Esophagus muscularis mucosa (tissue), 4 donors: ENCODE data around the gene POMC. TPM values are rescaled to one million over a fixed set of nuclear protein-coding genes. Genes with fewer than 3 reads are reported as not detected.

Source experiments
- DNase-seq: peaks from one replicate; pipeline ENCODE4 v3.0.0-alpha.2; 2017; ENCODE audit errors: extremely low spot score
- H3K27ac ChIP-seq, 4 donors: fragments of 200-600 bp; sonication (generic); replicated peaks in 1 of 4; 1 replicate in 3 of 4; 2 replicates in 1 of 4; pipeline ENCODE4 v1.5.1; 2016 to 2019; ENCODE audit warnings: mild to moderate bottlenecking in 1 of 4
- H3K27me3 ChIP-seq, 4 donors: fragments of 200-600 bp; sonication (generic); one replicate each; pipeline versions ENCODE4 v1.5.1 to v1.6.0; 2016 to 2019
- H3K36me3 ChIP-seq, 4 donors: fragments of 200-600 bp; sonication (generic); one replicate each; pipeline ENCODE4 v1.5.1; 2016 to 2019
- H3K4me1 ChIP-seq, 4 donors: fragments of 200-600 bp; sonication (generic); one replicate each; pipeline ENCODE4 v1.5.1; 2016 to 2019
- H3K4me3 ChIP-seq, 4 donors: fragments of 200-600 bp; sonication (generic); 1 replicate in 2 of 4; 2 replicates in 2 of 4; pipeline ENCODE4 v1.5.1; 2016 to 2019; ENCODE audit warnings: mild to moderate bottlenecking in 4 of 4, moderate library complexity in 1 of 4
- H3K9me3 ChIP-seq, 4 donors: fragments of 200-600 bp; sonication (generic); 1 replicate in 3 of 4; 2 replicates in 1 of 4; pipeline ENCODE4 v1.5.1; 2016 to 2019
- CTCF ChIP-seq, 3 experiments: fragments of 200-600 bp in 2 of 3; fragments of 450-650 bp in 1 of 3; sonication (generic) in 2 of 3; IDR thresholded peaks; one replicate each; pipeline ENCODE4 v1.5.1; 2017 to 2019; ENCODE audit warnings: antibody characterized with exemption in 3 of 3, mild to moderate bottlenecking in 2 of 3, moderate library complexity in 1 of 3
- EP300 ChIP-seq: sonication (generic); formaldehyde crosslinking; IDR thresholded peaks from one replicate; pipeline ENCODE4 v1.6.1; 2017; ENCODE audit warnings: antibody characterized with exemption
- POLR2A ChIP-seq: fragments of 450-650 bp; IDR thresholded peaks from one replicate; pipeline ENCODE4 v1.6.1; 2017; ENCODE audit warnings: antibody characterized with exemption, moderate library complexity, mild to moderate bottlenecking, low read depth
- POLR2AphosphoS5 ChIP-seq, 2 donors: sonication (generic); formaldehyde crosslinking; IDR thresholded peaks; one replicate each; pipeline ENCODE4 v1.6.1; 2017; ENCODE audit warnings: antibody characterized with exemption in 2 of 2
- WGBS: methylation state at CpG from one replicate; pipeline ENCODE4 v1.1.5; 2018; 5-methylcytosine and 5-hydroxymethylcytosine counted together
- intact Hi-C: fragments of 100-400 bp; cut with DNase I; formaldehyde crosslinking; loops from one replicate; pipeline ENCODE4 v1.15.1; 2023
- total RNA-seq, 4 donors: library from RNA; depleted of rRNA; stranded (reverse); fragments of >200 nt; gene quantifications; one replicate each; pipeline versions ENCODE4 v1.1.0 to v1.2.1, GENCODE V29; 2016

Gene POMC
- total RNA-seq, 4 donors from 2014 or later = 8.3 to 30.3 (median 10.6) TPM

- Histone ChIP-seq H3K27me3 (peaks cover 0 to 7% (median 0%) of the 10 kb centered on the region in 4 donors), H3K27ac (no peak overlapping the region), H3K9me3 (no peaks in the 10 kb centered on the region), H3K4me1 (peaks cover 0 to 6% (median 3%) of the 10 kb centered on the region in 4 donors), H3K36me3 (no peaks in the 10 kb centered on the region), H3K4me3 (no peak overlapping the region)
- 89% methylated on average over 7 of the region's 7 CpGs for WGBS
- TF ChIP-seq EP300 (no peak), POLR2A (no peak), POLR2AphosphoS5 (IDR thresholded peaks at IDR 0.05) (no peak), CTCF (IDR thresholded peaks at IDR 0.05) (no peak)
- intact Hi-C loops = no loop called here
- DNase-seq = no peak
Measured at GRCh38 chr2:25201794-25202193, 33.4 kb upstream of the POMC start.

- no peaks in the 10 kb centered on the region for H3K9me3 ChIP-seq
- WGBS = 90% methylated on average over 6 of the region's 6 CpGs
- peaks cover 0 to 11% (median 5%) of the 10 kb centered on the region in 4 donors for H3K4me1 ChIP-seq
- no peak overlapping the region for H3K27ac ChIP-seq
- H3K4me3 ChIP-seq = no peak overlapping the region
- peaks cover 0 to 7% (median 0%) of the 10 kb centered on the region in 4 donors for H3K27me3 ChIP-seq
- no peaks in the 10 kb centered on the region for H3K36me3 ChIP-seq
- intact Hi-C loops = no loop called here
- DNase-seq = no peak
- TF ChIP-seq CTCF (IDR thresholded peaks at IDR 0.05) (peak in 1 of 3 experiments; percentile 9), EP300 (no peak), POLR2AphosphoS5 (IDR thresholded peaks at IDR 0.05) (no peak)
Measured at GRCh38 chr2:25201265-25201664, 32.9 kb upstream of the POMC start.

GRCh38 chr2:25198576-25198975 is 30.2 kb upstream of the POMC start:
- TF ChIP-seq EP300 (no peak), CTCF (IDR thresholded peaks at IDR 0.05) (no peak), POLR2AphosphoS5 (IDR thresholded peaks at IDR 0.05) (no peak), POLR2A (no peak)
- no peaks in the 10 kb centered on the region for H3K9me3 ChIP-seq
- H3K36me3 ChIP-seq = no peaks in the 10 kb centered on the region
- 78% methylated on average over 5 of the region's 5 CpGs for WGBS
- H3K4me3 ChIP-seq = no peak overlapping the region
- H3K27me3 ChIP-seq = no peaks in the 10 kb centered on the region
- DNase-seq = no peak
- H3K4me1 ChIP-seq = peaks cover 0 to 10% (median 4%) of the 10 kb centered on the region in 4 donors
- intact Hi-C loops = loop anchor here (10.0 kb wide), 1 partner anchor 214 kb away; no protein-coding TSS in a partner anchor
- H3K27ac ChIP-seq = no peak overlapping the region

GRCh38 chr2:25198209-25198525 is 29.8 kb upstream of the POMC start:
- intact Hi-C loops = loop anchor here (10.0 kb wide), 1 partner anchor 213 kb away; no protein-coding TSS in a partner anchor
- H3K4me1 ChIP-seq = peaks cover 0 to 10% (median 4%) of the 10 kb centered on the region in 4 donors

More at GRCh38 chr2:25198209-25198525, 29.8 kb upstream of the POMC start:
- no peak for DNase-seq
- H3K9me3 ChIP-seq = no peaks in the 10 kb centered on the region
- H3K27ac ChIP-seq = no peak overlapping the region
- no peak for TF ChIP-seq POLR2AphosphoS5 (IDR thresholded peaks at IDR 0.05)
- TF ChIP-seq CTCF (IDR thresholded peaks at IDR 0.05) = no peak
- TF ChIP-seq POLR2A = no peak
- no peak for TF ChIP-seq EP300
- 45% methylated on average over 4 of the region's 4 CpGs for WGBS
- H3K27me3 ChIP-seq = no peaks in the 10 kb centered on the region
- H3K36me3 ChIP-seq = no peaks in the 10 kb centered on the region
- no peak overlapping the region for H3K4me3 ChIP-seq
